Anterior cingulate cortex (tissue), 58 donors: Measurements from ENCODE around the gene ZNF37A.
"Not testable (repeated sequence)": the region's sequence is repeated elsewhere in the genome, so short reads cannot be mapped to it uniquely, and the experiment has no call there.

ENCODE experiments used
- DNase-seq, 58 donors: peaks; one replicate each; lab custom pipeline; 2025; lab: John Stamatoyannopoulos, UW

The ZNF37A gene

DNA sequence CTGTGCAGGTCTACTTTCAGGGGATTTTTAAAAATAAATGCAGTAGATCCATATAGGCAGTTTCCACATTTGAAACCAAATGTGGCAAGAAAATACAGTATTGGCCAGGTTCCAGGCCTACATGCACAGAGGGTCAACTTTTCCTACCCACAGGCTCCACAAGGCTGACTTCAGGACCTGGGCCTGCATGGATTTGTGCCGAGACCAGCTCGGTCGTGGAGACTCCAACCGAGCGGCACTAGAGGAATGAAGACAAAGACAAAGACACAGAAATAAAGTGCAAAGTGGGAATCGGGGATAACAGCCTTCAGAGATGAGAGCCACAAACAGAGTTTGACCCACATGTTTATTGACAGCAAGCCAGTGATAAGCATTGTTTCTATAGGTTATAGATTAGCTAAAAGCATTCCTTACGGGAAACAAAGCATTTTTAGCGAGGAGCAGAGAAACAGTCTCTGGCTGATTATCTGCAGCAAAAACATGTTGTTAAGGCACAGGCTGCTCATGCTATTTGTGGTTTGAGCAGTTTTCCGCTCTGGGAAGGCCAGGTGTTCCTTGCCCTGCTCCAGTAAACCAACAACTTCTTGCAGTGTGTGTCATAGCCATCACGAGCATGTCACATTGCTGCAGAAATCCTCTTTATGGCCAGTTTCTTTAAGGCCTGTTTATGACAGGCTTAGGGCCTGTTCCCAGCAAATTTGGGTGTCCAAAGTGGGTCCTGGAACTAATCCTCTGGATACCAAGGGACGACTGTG is 52.6 kb downstream of the ZNF37A start:
- peak in 3 of 58 donors; percentile 2 to 6 (median 5) for DNase-seq

DNA sequence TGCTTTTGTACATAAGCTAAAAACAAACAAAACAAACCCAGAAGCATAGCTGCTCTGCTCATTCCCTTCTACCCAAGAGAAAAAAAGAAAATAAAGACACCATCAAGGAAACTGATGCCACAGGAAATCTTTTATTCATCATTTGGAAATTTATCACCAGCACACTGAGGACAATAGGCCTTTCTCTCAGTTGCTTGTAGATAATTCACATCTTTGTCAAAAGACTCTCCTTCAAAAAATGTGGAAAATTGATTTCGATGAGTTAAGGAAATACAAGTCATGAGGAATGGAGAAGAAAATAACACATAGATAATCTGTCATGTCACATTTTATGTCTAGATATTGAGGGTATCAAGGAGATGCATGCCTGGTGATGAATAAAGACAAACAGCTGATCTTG is 53.5 kb downstream of the ZNF37A start:
- DNase-seq = no peak

DNA sequence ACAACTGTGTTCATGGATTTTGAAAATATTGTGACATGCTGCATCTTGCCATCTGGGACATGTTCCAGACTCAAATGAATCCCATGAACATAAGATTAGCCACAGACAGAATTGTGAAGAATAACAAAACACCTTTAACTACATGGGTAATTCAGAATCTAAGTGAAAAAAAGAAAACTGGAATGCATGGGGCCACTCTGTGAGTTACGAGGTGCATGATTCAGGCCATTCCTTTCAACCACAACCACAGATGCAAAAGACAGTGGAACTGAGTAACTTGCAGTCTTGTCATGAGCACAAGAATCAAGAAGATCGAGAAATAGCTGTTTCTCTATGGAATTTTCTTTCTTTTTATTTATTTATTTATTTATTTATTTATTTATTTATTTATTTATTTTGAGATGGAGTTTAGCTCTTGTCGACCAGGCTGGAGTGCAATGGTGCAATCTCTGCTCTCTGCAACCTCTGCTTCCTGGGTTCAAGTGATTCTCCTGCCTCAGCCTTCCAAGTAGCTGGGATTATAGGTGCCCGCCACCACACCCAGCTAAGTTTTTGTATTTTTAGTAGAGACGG is 56.8 kb downstream of the ZNF37A start:
- DNase-seq = not testable (repeated sequence)

DNA sequence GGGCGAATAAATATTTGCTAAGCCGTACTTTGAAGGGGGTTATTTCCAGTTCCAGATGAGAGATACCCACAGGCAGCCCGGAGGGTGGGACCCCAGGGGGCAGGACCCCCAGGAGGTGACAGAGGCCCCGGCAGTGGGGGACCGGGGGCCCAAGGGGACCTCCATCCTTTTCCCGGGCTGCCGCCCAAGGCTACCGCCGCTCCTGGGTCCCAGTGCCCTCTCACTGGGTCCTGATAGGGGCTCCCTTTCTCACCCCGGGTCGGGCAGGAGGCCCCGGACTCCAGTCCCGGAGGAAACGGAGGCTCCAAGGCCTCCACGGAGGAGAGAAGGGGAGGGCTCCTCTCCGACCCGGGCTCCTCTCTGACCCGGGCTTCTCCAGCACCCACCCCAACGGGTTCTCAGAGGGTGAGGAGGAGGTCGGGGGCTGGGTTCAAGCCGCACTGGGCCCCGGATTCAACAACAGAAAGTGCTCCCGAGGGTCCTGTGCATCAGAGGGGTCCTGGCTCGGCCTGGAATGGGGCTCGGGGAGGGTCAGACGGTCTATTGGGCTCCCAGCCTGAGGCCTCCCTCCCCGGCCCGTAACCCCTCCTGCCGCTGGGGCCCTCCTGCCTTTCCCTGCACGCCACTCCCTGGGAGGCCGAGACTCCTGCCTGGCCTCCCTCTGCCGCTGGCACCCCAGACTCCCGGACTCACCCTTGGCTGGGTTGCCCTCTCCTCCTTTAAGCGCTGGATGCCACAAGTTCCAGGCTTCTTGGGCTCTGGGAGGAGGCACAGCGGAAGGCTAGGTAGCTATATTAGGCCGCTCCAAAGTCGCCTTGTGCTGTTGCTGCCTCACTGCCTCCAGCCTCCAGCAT is 62.5 kb downstream of the ZNF37A start:
- DNase-seq = no peak

DNA sequence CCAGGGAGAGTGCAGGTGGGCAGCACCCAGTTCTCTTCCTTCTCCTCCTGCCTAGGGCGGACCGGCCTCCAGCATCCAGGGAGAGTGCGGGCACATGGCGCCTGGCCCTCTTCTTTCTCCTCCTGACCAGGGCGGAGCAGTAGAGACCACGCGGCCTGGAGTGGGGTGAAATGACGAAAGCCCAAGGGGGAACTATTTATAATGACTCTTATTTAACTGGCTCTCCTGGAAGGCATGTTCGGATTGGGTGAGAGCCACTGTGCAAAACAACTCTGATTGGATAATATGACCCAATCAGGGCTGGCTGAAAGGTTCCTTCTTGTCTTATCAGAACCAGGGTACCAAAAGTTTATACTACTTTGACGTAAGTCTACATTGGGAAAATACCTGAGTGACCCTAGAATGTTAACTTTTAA is 63.1 kb downstream of the ZNF37A start:
- no peak for DNase-seq

DNA sequence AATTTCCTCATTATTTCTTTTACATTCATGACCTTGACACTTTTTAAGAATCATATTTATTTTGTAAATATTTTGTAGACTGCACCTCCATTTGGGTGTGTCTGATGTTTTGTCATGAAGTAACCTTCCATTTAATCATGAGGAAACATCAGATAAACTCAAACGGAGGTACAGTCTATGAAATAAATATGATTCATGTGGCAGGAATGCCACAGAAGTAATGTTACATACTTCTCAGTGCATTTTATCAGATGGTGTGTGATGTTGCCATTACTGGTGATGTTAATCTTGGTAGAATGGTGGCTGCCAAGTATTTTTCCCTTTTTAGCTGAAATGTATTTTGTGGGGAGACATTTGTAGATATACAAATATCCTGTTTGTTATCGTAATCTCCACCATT is 64.9 kb downstream of the ZNF37A start:
- no peak for DNase-seq

DNA sequence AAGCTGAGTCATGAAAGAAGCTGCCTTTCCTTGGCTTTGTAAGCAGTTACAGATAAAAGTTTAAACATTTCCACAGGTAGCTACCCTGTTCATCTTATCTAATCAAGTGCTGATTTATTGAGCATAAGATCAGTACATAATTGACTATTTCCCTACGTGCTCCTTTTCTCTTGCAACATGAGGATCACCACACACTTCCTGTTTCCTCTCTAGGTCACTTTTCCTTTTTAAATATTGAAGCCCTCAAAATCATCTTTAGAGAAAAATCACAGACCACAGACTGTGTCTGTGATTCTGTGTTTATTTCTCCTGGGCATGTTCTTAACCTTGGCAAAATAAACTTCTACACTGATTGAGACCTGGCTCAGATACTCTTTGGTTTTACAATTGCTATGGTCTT is 69.5 kb downstream of the ZNF37A start:
- no peak for DNase-seq

DNA sequence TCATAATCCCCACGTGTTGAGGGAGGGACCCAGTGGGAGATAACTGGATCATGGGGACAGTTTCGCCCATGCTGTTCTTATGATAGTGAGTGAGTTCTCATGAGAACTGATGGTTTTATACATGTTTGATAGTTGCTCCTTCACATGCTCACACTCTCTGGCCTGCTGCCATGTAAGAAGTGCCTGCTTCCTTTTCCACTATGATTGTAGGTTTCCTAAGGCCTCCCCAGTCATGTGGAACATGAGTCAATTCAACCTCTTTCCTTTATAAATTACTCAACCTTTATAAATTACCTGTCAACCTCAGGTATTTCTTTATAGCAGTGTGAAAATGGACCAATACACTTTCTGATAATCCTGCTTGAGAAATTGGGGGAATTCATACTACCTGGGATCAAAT is 80.2 kb downstream of the ZNF37A start:
- no peak for DNase-seq

DNA sequence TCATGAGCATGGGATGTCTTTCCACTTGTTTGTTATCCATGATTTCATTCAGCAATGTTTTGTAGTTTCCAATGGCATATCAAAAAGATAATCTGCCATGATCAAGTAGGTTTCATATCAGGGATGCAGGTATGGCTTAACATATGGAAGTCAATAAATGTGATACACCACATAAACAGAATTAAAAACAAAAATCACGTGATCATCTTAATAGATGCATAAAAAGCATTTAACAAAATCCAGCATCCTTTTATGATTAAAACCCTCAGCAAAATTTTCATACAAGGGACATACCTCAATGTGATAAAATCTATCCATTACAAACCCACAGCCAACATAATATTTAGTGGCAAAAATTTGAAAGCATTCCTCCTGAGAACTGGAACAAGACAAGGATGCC is 90.3 kb downstream of the ZNF37A start:
- no peak for DNase-seq
